GM18508 (cell line): ENCODE data around the gene GADD45A.

Source experiments
- ATAC-seq: cut with Tn5 transposase; IDR thresholded peaks from one replicate; pipeline ENCODE4 v1.9.1; 2021; ENCODE audit warnings: moderate number of reproducible peaks; ENCODE audit not compliant: insufficient read depth, unreplicated experiment

Gene GADD45A

GRCh38 chr1:67686267-67687197 lies 1.5 kb downstream of the GADD45A start:
- ATAC-seq = peak; percentile 20

- no peak for ATAC-seq
Observed at GRCh38 chr1:67687198-67687545, 2.2 kb downstream of the GADD45A start.

- ATAC-seq = no peak
Observed at GRCh38 chr1:67687649-67688048, 2.6 kb downstream of the GADD45A start.

- ATAC-seq = no peak
Observed at GRCh38 chr1:67688526-67689219, 3.7 kb downstream of the GADD45A start.

- ATAC-seq = no peak
Observed at GRCh38 chr1:67689267-67690017, 4.4 kb downstream of the GADD45A start.

GRCh38 chr1:67690018-67690363 lies 5.0 kb downstream of the GADD45A start:
- no peak for ATAC-seq

- ATAC-seq = no peak
Observed at GRCh38 chr1:67690411-67690810, 5.4 kb downstream of the GADD45A start.

GRCh38 chr1:67691712-67692111 lies 6.7 kb downstream of the GADD45A start:
- ATAC-seq = no peak

- ATAC-seq = no peak
Observed at GRCh38 chr1:67695963-67696362, 11.0 kb downstream of the GADD45A start.

GRCh38 chr1:67696708-67697107 lies 11.7 kb downstream of the GADD45A start:
- ATAC-seq = no peak

- ATAC-seq = no peak
Observed at GRCh38 chr1:67700220-67700619, 15.2 kb downstream of the GADD45A start.

- peak; percentile 64 for ATAC-seq
Observed at GRCh38 chr1:67700692-67701410, 15.8 kb downstream of the GADD45A start.

GRCh38 chr1:67701876-67702275 lies 16.9 kb downstream of the GADD45A start:
- no peak for ATAC-seq

GRCh38 chr1:67704351-67704750 lies 19.4 kb downstream of the GADD45A start:
- no peak for ATAC-seq

- ATAC-seq = no peak
Observed at GRCh38 chr1:67705735-67706453, 20.9 kb downstream of the GADD45A start.

- no peak for ATAC-seq
Observed at GRCh38 chr1:67708606-67709005, 23.6 kb downstream of the GADD45A start.

- ATAC-seq = no peak
Observed at GRCh38 chr1:67710417-67710816, 25.4 kb downstream of the GADD45A start.

GRCh38 chr1:67711158-67711854 lies 26.3 kb downstream of the GADD45A start:
- ATAC-seq = no peak

GRCh38 chr1:67711855-67712212 lies 26.8 kb downstream of the GADD45A start:
- ATAC-seq = no peak
